ENCODE results near the gene CAPZA1. TPM values are rescaled to one million over a fixed set of nuclear protein-coding genes. Genes with fewer than 3 reads are reported as not detected.

The CAPZA1 gene
- 107 and 114 TPM in 2 replicates for total RNA-seq (2021; fragmentation: NEBNext Ultra II Directional; extraction: Animal tissue kit (Norgen Biotek cat#: 25700))
- polyA plus RNA-seq (2011; rRNA removed): 23.3 and 48.9 TPM in 2 replicates
- 59.9 TPM for polyA plus RNA-seq (2011; cell fraction: cytosol; rRNA removed)
- 13.6 TPM for polyA plus RNA-seq (2011; cell fraction: nucleus; rRNA removed)
- 60.1 to 88.7 TPM (median 73.6 TPM) in 4 replicates for polyA plus RNA-seq (2012, experiment 1 of 2)
- 6.8 TPM for polyA plus RNA-seq (2012, experiment 2 of 2)
- polyA plus RNA-seq (2013, experiment 1 of 2): 70.8 TPM
- 71.1 TPM for polyA plus RNA-seq (2013, experiment 2 of 2)
- polyA minus RNA-seq (2011; rRNA and poly(A)+ RNA removed): 81.6 and 107 TPM in 2 replicates
- 99.6 TPM for polyA minus RNA-seq (2011; cell fraction: cytosol; rRNA and poly(A)+ RNA removed)
- 55.3 TPM for polyA minus RNA-seq (2011; cell fraction: nucleus; rRNA and poly(A)+ RNA removed)
- long read RNA-seq, experiment 1, transcript CAPZA1-201 (10 exons, 3,020 nt): major isoform, 21 of 75 reads
- long read RNA-seq, experiment 1, partial matches to known transcripts: 50 of 75 reads
- long read RNA-seq, experiment 1, other reads (novel, unspliced or antisense): 4 of 75 reads
- long read RNA-seq, experiment 2, transcript CAPZA1-201 (10 exons, 3,020 nt): major isoform, 42 of 56 reads
- long read RNA-seq, experiment 2, partial matches to known transcripts: 0 of 56 reads
- long read RNA-seq, experiment 2, other reads (novel, unspliced or antisense): 12 of 56 reads

- Histone ChIP-seq H2AFZ (ENCODE audit: low read length) (peak within 1 kb of the TSS; percentile 73), H3K4ac (replicated peaks; ENCODE audit: insufficient read length, low read depth, low read length) (peak within 1 kb of the TSS; percentile 55), H2BK5ac (ENCODE audit: low read depth, low read length) (peak within 1 kb of the TSS; percentile 96), H4K91ac (replicated peaks; ENCODE audit: insufficient read length, low read length) (peak within 1 kb of the TSS; percentile 92), H3K14ac (ENCODE audit: insufficient read length) (peak within 1 kb of the TSS; percentile 78), H3K36me3 (ENCODE audit: control insufficient read depth in 2 of 4, insufficient read depth in 4 of 4, low read length in 3 of 4) (peaks cover 0 to 7% (median 0%) of the 10 kb centered on the region in 4 experiments; a peak in 2 of 8 replicates), H3K18ac (ENCODE audit: extremely low read depth, low read length) (peak within 1 kb of the TSS; percentile 84), H3K9ac (replicated peaks in 1 of 4; ENCODE audit: extremely low read depth in 1 of 4, low read depth in 3 of 4, low read length in 3 of 4) (peak within 1 kb of the TSS; percentile 97 to 99 (median 98)), H3K23me2 (ENCODE audit: low read depth, low read length) (peaks cover 13% of the 10 kb centered on the region), H2BK12ac (ENCODE audit: low read depth, low read length) (peak within 1 kb of the TSS; percentile 91), H3K4me3 (ENCODE audit: extremely low read depth in 1 of 4, insufficient read depth in 2 of 4, low read depth in 3 of 4, low read length in 4 of 4) (peak within 1 kb of the TSS; percentile 84 to 98 (median 96)), H2AK5ac (ENCODE audit: low read depth, low read length) (peak within 1 kb of the TSS; percentile 53; the same call in 1 of the 2 replicates), H2BK15ac (ENCODE audit: low read length) (peak within 1 kb of the TSS; percentile 53), H3K9me3 (ENCODE audit: insufficient read depth in 2 of 2, low read depth in 1 of 2, low read length in 1 of 2) (no peaks in the 10 kb centered on the region; a peak in 1 of 4 replicates), H4K5ac (ENCODE audit: insufficient read length, low read depth, low read length) (peak within 1 kb of the TSS; percentile 90), H4K20me1 (replicated peaks in 1 of 2; ENCODE audit: control insufficient read depth in 1 of 2, insufficient read depth in 2 of 2, low read length in 2 of 2) (peaks cover 3% of the 10 kb centered on the region in 2 experiments), H3K4me2 (ENCODE audit: insufficient read depth in 1 of 2, low read depth in 2 of 2, low read length in 2 of 2) (peak within 1 kb of the TSS; percentile 75 to 79), H3K79me1 (ENCODE audit: low read depth, low read length) (no peaks in the 10 kb centered on the region; the same call in 1 of the 2 replicates), H3K56ac (replicated peaks; ENCODE audit: insufficient read length, low read depth, low read length) (peak within 1 kb of the TSS; percentile 72), H3K27me3 (replicated peaks in 1 of 4; ENCODE audit: control insufficient read depth in 3 of 4, extremely low read depth in 1 of 4, insufficient read depth in 3 of 4, low read length in 3 of 4) (no peaks in the 10 kb centered on the region), H3K23ac (ENCODE audit: insufficient read length) (no peak within 1 kb of the TSS), H4K8ac (ENCODE audit: extremely low read depth, insufficient read depth, low read length) (peak within 1 kb of the TSS; percentile 98), H3K4me1 (replicated peaks in 1 of 4; ENCODE audit: control insufficient read depth in 3 of 4, insufficient read depth in 4 of 4, low read length in 3 of 4) (peaks cover 0 to 5% (median 0%) of the 10 kb centered on the region in 4 experiments; a peak in 2 of 7 replicates), H3K79me2 (ENCODE audit: control insufficient read depth in 1 of 2, insufficient read depth in 2 of 2, low read length in 2 of 2) (peaks cover 12 to 62% of the 10 kb centered on the region in 2 experiments), H2BK20ac (ENCODE audit: low read length) (no peak within 1 kb of the TSS), H3K27ac (ENCODE audit: low read depth, low read length) (peak within 1 kb of the TSS; percentile 96), H2BK120ac (replicated peaks; ENCODE audit: low read depth, low read length) (peak within 1 kb of the TSS; percentile 87)
- ChIA-PET CTCF (ENCODE audit: partially characterized antibody) (interaction anchor here (0.6 to 2.2 kb wide), 4 partner anchors 17 to 229 kb away, joined by 3 to 13 read pairs (median 4); partner anchors contain the start of gene MOV10), POLR2A (ENCODE audit: partially characterized antibody) (interaction anchor here (0.6 to 4.8 kb wide), 18 partner anchors 8 to 231 kb away, joined by 3 to 34 read pairs (median 4); partner anchors contain the start of genes MOV10, RHOC and WNT2B)
- FAIRE-seq (no peak), DNase-seq (ENCODE audit: low read depth in 1 of 2, low spot score in 2 of 2) (peak; percentile 61 to 87)
- WGBS, 2 experiments (ENCODE audit: extremely low coverage in 1 of 2, insufficient coverage in 1 of 2, insufficient read length in 1 of 2, insufficient replicate concordance in 2 of 2, low coverage in 1 of 2, low lambda C conversion rate in 2 of 2, missing lambda C conversion rate in 1 of 2): 2% methylated on average over 49 of the region's 50 CpGs; no CpG with 5 or more reads in 1 of the 2 experiments
- TF ChIP-seq TEAD4 (IDR thresholded peaks at IDR 0.05; ENCODE audit: low read depth, low read length) (no peak), CBX8 (IDR thresholded peaks at IDR 0.05; ENCODE audit: borderline replicate concordance, low read depth, low read length) (no peak), CHD1 (IDR thresholded peaks at IDR 0.05; ENCODE audit: low read depth, low read length) (peak; percentile 69; the same call in 1 of the 2 replicates), CHD2 (IDR thresholded peaks at IDR 0.05; ENCODE audit: low read length) (no peak), BACH1 (IDR thresholded peaks at IDR 0.05; ENCODE audit: low read length) (no peak), EP300 (IDR thresholded peaks at IDR 0.05; ENCODE audit: borderline replicate concordance in 1 of 2, low read depth in 2 of 2, low read length in 2 of 2) (peak in 1 of 2 experiments; percentile 71; a peak in 1 of 3 replicates), NANOG (IDR thresholded peaks at IDR 0.05; ENCODE audit: insufficient read depth, low read depth, low read length, poor library complexity, severe bottlenecking) (peak; percentile 38)
Observed at GRCh38 chr1:112619518-112620376, at the start of gene CAPZA1. TSS of gene CAPZA1 (plus strand) at chr1:112619832. CDS start at chr1:112619845, 13 bp downstream.
